Peyer's patch (tissue), 4 donors: ENCODE results near the gene PEX5L.

Experiments used
- POLR2A ChIP-seq, 2 donors: fragments of 450-650 bp; IDR thresholded peaks; one replicate each; pipeline ENCODE4 v1.5.1; 2017; ENCODE audit warnings: antibody characterized with exemption in 2 of 2, mild to moderate bottlenecking in 2 of 2, moderate library complexity in 2 of 2
- TF ChIP-seq, protein P1 (sequence below), 6 experiments: fragments of 450-650 bp in 4 of 6; fragments of 200-600 bp in 2 of 6; sonication (generic) in 1 of 6; IDR thresholded peaks; one replicate each; pipeline ENCODE4 v1.5.1; 2017 to 2019; ENCODE audit warnings: antibody characterized with exemption in 6 of 6, mild to moderate bottlenecking in 3 of 6, moderate library complexity in 1 of 6

GRCh38 chr3:179825527-179826246 is 211.1 kb downstream of the PEX5L start:
- TF ChIP-seq, protein P1, sequence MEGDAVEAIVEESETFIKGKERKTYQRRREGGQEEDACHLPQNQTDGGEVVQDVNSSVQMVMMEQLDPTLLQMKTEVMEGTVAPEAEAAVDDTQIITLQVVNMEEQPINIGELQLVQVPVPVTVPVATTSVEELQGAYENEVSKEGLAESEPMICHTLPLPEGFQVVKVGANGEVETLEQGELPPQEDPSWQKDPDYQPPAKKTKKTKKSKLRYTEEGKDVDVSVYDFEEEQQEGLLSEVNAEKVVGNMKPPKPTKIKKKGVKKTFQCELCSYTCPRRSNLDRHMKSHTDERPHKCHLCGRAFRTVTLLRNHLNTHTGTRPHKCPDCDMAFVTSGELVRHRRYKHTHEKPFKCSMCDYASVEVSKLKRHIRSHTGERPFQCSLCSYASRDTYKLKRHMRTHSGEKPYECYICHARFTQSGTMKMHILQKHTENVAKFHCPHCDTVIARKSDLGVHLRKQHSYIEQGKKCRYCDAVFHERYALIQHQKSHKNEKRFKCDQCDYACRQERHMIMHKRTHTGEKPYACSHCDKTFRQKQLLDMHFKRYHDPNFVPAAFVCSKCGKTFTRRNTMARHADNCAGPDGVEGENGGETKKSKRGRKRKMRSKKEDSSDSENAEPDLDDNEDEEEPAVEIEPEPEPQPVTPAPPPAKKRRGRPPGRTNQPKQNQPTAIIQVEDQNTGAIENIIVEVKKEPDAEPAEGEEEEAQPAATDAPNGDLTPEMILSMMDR (IDR thresholded peaks at IDR 0.05): no peak
- no peak for TF ChIP-seq POLR2A (IDR thresholded peaks at IDR 0.05)
